ENCODE measurements around the gene RIMBP2.
A peak's percentile ranks its signal among the peaks of the same experiment; 100 is the strongest.

Gene RIMBP2

GRCh38 chr12:130677957-130678558 lies 38.0 kb downstream of the RIMBP2 start:
- DNase-seq, result no peak

- no peak for DNase-seq
Observed at GRCh38 chr12:130675791-130676190, 40.3 kb downstream of the RIMBP2 start.

- DNase-seq, result no peak
Observed at GRCh38 chr12:130675121-130675520, 41.0 kb downstream of the RIMBP2 start.

GRCh38 chr12:130674676-130675075 lies 41.4 kb downstream of the RIMBP2 start:
- DNase-seq, result no peak

GRCh38 chr12:130673036-130673705 lies 42.9 kb downstream of the RIMBP2 start:
- DNase-seq, result no peak

GRCh38 chr12:130672089-130672820 lies 43.8 kb downstream of the RIMBP2 start:
- DNase-seq, result no peak

- no peak for DNase-seq
Observed at GRCh38 chr12:130671556-130671955, 44.5 kb downstream of the RIMBP2 start.

GRCh38 chr12:130669797-130670196 lies 46.3 kb downstream of the RIMBP2 start:
- no peak for DNase-seq

GRCh38 chr12:130669205-130669557 lies 46.9 kb downstream of the RIMBP2 start:
- DNase-seq, result no peak

- no peak for DNase-seq
Observed at GRCh38 chr12:130668286-130669204, 47.6 kb downstream of the RIMBP2 start.

GRCh38 chr12:130667421-130667960 lies 48.6 kb downstream of the RIMBP2 start:
- DNase-seq, result peak; percentile 81

GRCh38 chr12:130666645-130667044 lies 49.5 kb downstream of the RIMBP2 start:
- DNase-seq, result no peak

GRCh38 chr12:130665753-130666152 lies 50.3 kb downstream of the RIMBP2 start:
- no peak for DNase-seq

- no peak for DNase-seq
Observed at GRCh38 chr12:130664772-130665171, 51.3 kb downstream of the RIMBP2 start.

- no peak for DNase-seq
Observed at GRCh38 chr12:130664252-130664651, 51.8 kb downstream of the RIMBP2 start.

GRCh38 chr12:130663514-130663913 lies 52.6 kb downstream of the RIMBP2 start:
- DNase-seq, result no peak

GRCh38 chr12:130661486-130662255 lies 54.4 kb downstream of the RIMBP2 start:
- peak; percentile 7 for DNase-seq

- DNase-seq, result no peak
Observed at GRCh38 chr12:130661059-130661458, 55.0 kb downstream of the RIMBP2 start.

GRCh38 chr12:130658145-130658911 lies 57.8 kb downstream of the RIMBP2 start:
- DNase-seq, result peak; percentile 57

GRCh38 chr12:130656411-130656810 lies 59.7 kb downstream of the RIMBP2 start:
- no peak for DNase-seq

GRCh38 chr12:130655881-130656280 lies 60.2 kb downstream of the RIMBP2 start:
- DNase-seq, result no peak
